T-helper 1 cell (primary cell): Measurements from ENCODE around the gene MTHFR.

Experiments used
- DNase-seq, 5 donors: peaks; one replicate each; pipeline ENCODE4 v3.0.0-alpha.2; 2012 to 2020

The MTHFR gene

GRCh38 chr1:11780380-11781147 is 25.2 kb downstream of the MTHFR start:
- DNase-seq, result no peak

GRCh38 chr1:11779715-11780379 is 25.9 kb downstream of the MTHFR start:
- DNase-seq, result no peak

GRCh38 chr1:11778844-11779623 is 26.7 kb downstream of the MTHFR start:
- no peak for DNase-seq

GRCh38 chr1:11778336-11778735 is 27.4 kb downstream of the MTHFR start:
- no peak for DNase-seq

GRCh38 chr1:11777658-11778322 is 28.0 kb downstream of the MTHFR start:
- DNase-seq, result no peak

GRCh38 chr1:11774753-11775152 is 31.0 kb downstream of the MTHFR start:
- DNase-seq, result no peak

- no peak for DNase-seq
These were observed 33.3 kb downstream of the MTHFR start for GRCh38 chr1:11772458-11772857.

GRCh38 chr1:11771481-11772043 is 34.2 kb downstream of the MTHFR start:
- DNase-seq, result no peak

GRCh38 chr1:11770011-11770410 is 35.8 kb downstream of the MTHFR start:
- DNase-seq, result no peak

- no peak for DNase-seq
These were observed 36.5 kb downstream of the MTHFR start for GRCh38 chr1:11769274-11769673.

- no peak for DNase-seq
These were observed 36.9 kb downstream of the MTHFR start for GRCh38 chr1:11768821-11769220.

- DNase-seq, result no peak
These were observed 37.7 kb downstream of the MTHFR start for GRCh38 chr1:11767922-11768704.

GRCh38 chr1:11766429-11766776 is 39.4 kb downstream of the MTHFR start:
- no peak for DNase-seq

- DNase-seq, result no peak
These were observed 39.9 kb downstream of the MTHFR start for GRCh38 chr1:11765661-11766428.

GRCh38 chr1:11764519-11764918 is 41.2 kb downstream of the MTHFR start:
- DNase-seq, result no peak

- DNase-seq, result no peak
These were observed 41.6 kb downstream of the MTHFR start for GRCh38 chr1:11764115-11764514.

GRCh38 chr1:11761988-11762406 is 43.8 kb downstream of the MTHFR start, which contains the start of gene C1orf167:
Gene C1orf167 (plus strand): TSS chr1:11762193. CDS start chr1:11764401, 2,208 bp downstream.
- DNase-seq, result peak in 2 of 5 donors; percentile 14 to 18

- DNase-seq, result no peak
These were observed 44.5 kb downstream of the MTHFR start for GRCh38 chr1:11761285-11761684.

GRCh38 chr1:11759791-11760190 is 46.0 kb downstream of the MTHFR start:
- DNase-seq, result no peak

GRCh38 chr1:11757047-11757446 is 48.7 kb downstream of the MTHFR start:
- DNase-seq, result no peak
